ENCODE measurements around the gene TNNT2. TPM values are rescaled to one million over a fixed set of nuclear protein-coding genes. Genes with fewer than 3 reads are reported as not detected.

TNNT2 gene
- total and polyA plus RNA-seq, 2 of the 8 experiments (the other 6 are each of a cell fraction or from before 2014, with no cell fraction given): 3.1 to 21.0 TPM

DNA sequence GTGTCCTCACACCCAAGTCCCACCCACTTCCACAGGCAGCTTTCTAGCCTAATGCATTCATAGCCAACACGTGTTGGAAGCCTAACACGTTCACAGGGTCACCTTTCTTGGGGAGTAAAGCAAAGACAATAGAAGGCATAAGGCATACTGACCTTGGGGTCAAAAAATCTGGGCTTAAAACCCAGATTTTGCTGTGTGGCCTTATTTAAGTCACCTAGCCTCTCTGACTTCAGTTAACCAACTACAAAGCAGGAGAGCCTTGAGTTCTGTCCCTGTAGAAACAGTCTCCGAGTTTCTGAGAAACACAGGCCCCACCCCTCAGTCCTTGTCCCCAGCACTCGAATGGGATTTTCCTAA is 1.4 kb downstream of the TNNT2 start (continued):
- TF ChIP-seq, protein P1, sequence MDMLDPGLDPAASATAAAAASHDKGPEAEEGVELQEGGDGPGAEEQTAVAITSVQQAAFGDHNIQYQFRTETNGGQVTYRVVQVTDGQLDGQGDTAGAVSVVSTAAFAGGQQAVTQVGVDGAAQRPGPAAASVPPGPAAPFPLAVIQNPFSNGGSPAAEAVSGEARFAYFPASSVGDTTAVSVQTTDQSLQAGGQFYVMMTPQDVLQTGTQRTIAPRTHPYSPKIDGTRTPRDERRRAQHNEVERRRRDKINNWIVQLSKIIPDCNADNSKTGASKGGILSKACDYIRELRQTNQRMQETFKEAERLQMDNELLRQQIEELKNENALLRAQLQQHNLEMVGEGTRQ (IDR thresholded peaks at IDR 0.05; ENCODE audit: low read length): no peak

All from H1 (cell line).